HG02588 (cell line): ENCODE results near the gene SMCO2.

ENCODE experiments used
- ATAC-seq: cut with Tn5 transposase; IDR thresholded peaks from one replicate; pipeline ENCODE4 v1.9.1; 2021; ENCODE audit warnings: mild to moderate bottlenecking, moderate library complexity; ENCODE audit not compliant: unreplicated experiment

Gene SMCO2

GRCh38 chr12:27446436-27446835 lies at the start of gene SMCO2:
Gene SMCO2, plus strand, starts transcription at chr12:27446736. Its CDS starts 23,896 bp downstream, at chr12:27470632.
- ATAC-seq = no peak

- no peak for ATAC-seq
These were observed 48.1 kb upstream of the SMCO2 start for GRCh38 chr12:27398466-27398865.

- no peak for ATAC-seq
These were observed 47.5 kb upstream of the SMCO2 start for GRCh38 chr12:27399074-27399473.

- ATAC-seq = no peak
These were observed 45.6 kb upstream of the SMCO2 start for GRCh38 chr12:27400856-27401354.

GRCh38 chr12:27412047-27412446 lies 34.5 kb upstream of the SMCO2 start:
- ATAC-seq = no peak

- no peak for ATAC-seq
These were observed 23.8 kb upstream of the SMCO2 start for GRCh38 chr12:27422697-27423096.

GRCh38 chr12:27424631-27425230 lies 21.8 kb upstream of the SMCO2 start:
- ATAC-seq = no peak

- ATAC-seq = no peak
These were observed 21.2 kb upstream of the SMCO2 start for GRCh38 chr12:27425306-27425705.

GRCh38 chr12:27426743-27427487 lies 19.6 kb upstream of the SMCO2 start:
- no peak for ATAC-seq

- ATAC-seq = no peak
These were observed 18.7 kb upstream of the SMCO2 start for GRCh38 chr12:27427824-27428223.

GRCh38 chr12:27428466-27428865 lies 18.1 kb upstream of the SMCO2 start:
- ATAC-seq = no peak

GRCh38 chr12:27429606-27430005 lies 16.9 kb upstream of the SMCO2 start:
- ATAC-seq = no peak

- no peak for ATAC-seq
These were observed 15.4 kb upstream of the SMCO2 start for GRCh38 chr12:27431185-27431584.

- ATAC-seq = no peak
These were observed 11.6 kb upstream of the SMCO2 start for GRCh38 chr12:27434673-27435565.

- ATAC-seq = no peak
These were observed 10.5 kb upstream of the SMCO2 start for GRCh38 chr12:27436029-27436428.

- ATAC-seq = no peak
These were observed 9.8 kb upstream of the SMCO2 start for GRCh38 chr12:27436768-27437167.

- ATAC-seq = no peak
These were observed 8.7 kb upstream of the SMCO2 start for GRCh38 chr12:27437839-27438238.

- ATAC-seq = no peak
These were observed 1.2 kb downstream of the SMCO2 start for GRCh38 chr12:27447761-27448160.

GRCh38 chr12:27449026-27449425 lies 2.5 kb downstream of the SMCO2 start:
- no peak for ATAC-seq

GRCh38 chr12:27449893-27450534 lies 3.5 kb downstream of the SMCO2 start:
- ATAC-seq = no peak
